GM21526 (cell line): ENCODE measurements around the gene AK2.
"Not testable (repeated sequence)": the region's sequence is repeated elsewhere in the genome, so short reads cannot be mapped to it uniquely, and the experiment has no call there.

Experiments used
- ATAC-seq: cut with Tn5 transposase; IDR thresholded peaks from one replicate; pipeline ENCODE4 v1.9.1; 2021; ENCODE audit warnings: moderate library complexity; ENCODE audit not compliant: unreplicated experiment, low FRiP score

Gene AK2

GRCh38 chr1:33003657-33004056 is 33.0 kb downstream of the AK2 start:
- no peak for ATAC-seq

- ATAC-seq: no peak
Observed at GRCh38 chr1:33002006-33002405, 34.7 kb downstream of the AK2 start.

- ATAC-seq: no peak
Observed at GRCh38 chr1:33001282-33001681, 35.4 kb downstream of the AK2 start.

GRCh38 chr1:33000427-33001026 is 36.2 kb downstream of the AK2 start:
- no peak for ATAC-seq

GRCh38 chr1:32998997-32999396 is 37.7 kb downstream of the AK2 start:
- no peak for ATAC-seq

- no peak for ATAC-seq
Observed at GRCh38 chr1:32998064-32998463, 38.6 kb downstream of the AK2 start.

GRCh38 chr1:32997381-32997891 is 39.2 kb downstream of the AK2 start:
- no peak for ATAC-seq

GRCh38 chr1:32993324-32993636 is 43.4 kb downstream of the AK2 start:
- ATAC-seq: not testable (repeated sequence)

- peak; percentile 60 for ATAC-seq
Observed at GRCh38 chr1:32992489-32993323, 44.0 kb downstream of the AK2 start.

GRCh38 chr1:32991819-32992488 is 44.7 kb downstream of the AK2 start:
- peak; percentile 41 for ATAC-seq

- no peak for ATAC-seq
Observed at GRCh38 chr1:32991386-32991785, 45.3 kb downstream of the AK2 start.

GRCh38 chr1:32990887-32991286 is 45.8 kb downstream of the AK2 start:
- ATAC-seq: no peak

- no peak for ATAC-seq
Observed at GRCh38 chr1:32989160-32990050, 47.3 kb downstream of the AK2 start.

- ATAC-seq: no peak
Observed at GRCh38 chr1:32988665-32989064, 48.0 kb downstream of the AK2 start.

- no peak for ATAC-seq
Observed at GRCh38 chr1:32985226-32985625, 51.5 kb downstream of the AK2 start.

GRCh38 chr1:32984455-32985171 is 52.1 kb downstream of the AK2 start:
- no peak for ATAC-seq

- no peak for ATAC-seq
Observed at GRCh38 chr1:32984090-32984454, 52.6 kb downstream of the AK2 start.

GRCh38 chr1:32983020-32983419 is 53.7 kb downstream of the AK2 start:
- no peak for ATAC-seq

GRCh38 chr1:32981003-32981901 is 55.4 kb downstream of the AK2 start:
- ATAC-seq: peak; percentile 89
